Activated B cell treated with CpG ODN at 0.5 μM for 24 hours (primary cell): ENCODE data around the gene CYP2C8. TPM values are rescaled to one million over a fixed set of nuclear protein-coding genes. Genes with fewer than 3 reads are reported as not detected.
"Not testable (repeated sequence)": the region's sequence is repeated elsewhere in the genome, so short reads cannot be mapped to it uniquely, and the experiment has no call there.

ENCODE experiments used
- ATAC-seq: fragments of 200-7000 bp; cut with Tn5 transposase; one replicate; pipeline ENCODE4 v1.10.0; 2021; ENCODE audit warnings: low read depth, mild to moderate bottlenecking, moderate library complexity
- CTCF ChIA-PET: fragments of 350-600 bp; sonication (Branson Sonifier 250); formaldehyde crosslinking; loops from one replicate; lab custom pipeline; 2021; ENCODE audit warnings: antibody characterized with exemption; lab: Charles Lee
- POLR2A ChIA-PET: fragments of 350-600 bp; sonication (Branson Sonifier 250); formaldehyde crosslinking; loops from one replicate; lab custom pipeline; 2021; ENCODE audit warnings: antibody characterized with exemption; lab: Charles Lee
- DNase-seq: peaks from one replicate; pipeline ENCODE4 v3.0.0; 2022
- H3K27ac Mint-ChIP-seq: one replicate; pipeline ENCODE4 v1.8.0; 2020; ENCODE audit warnings: mixed read lengths
- H3K27me3 Mint-ChIP-seq: one replicate; pipeline ENCODE4 v1.8.0; 2021; ENCODE audit warnings: mixed read lengths
- H3K36me3 Mint-ChIP-seq: one replicate; pipeline ENCODE4 v1.8.0; 2021; ENCODE audit warnings: low read depth, mixed read lengths
- H3K4me1 Mint-ChIP-seq: one replicate; pipeline ENCODE4 v1.8.0; 2021; ENCODE audit warnings: mixed read lengths
- H3K4me3 Mint-ChIP-seq: one replicate; pipeline ENCODE4 v1.8.0; 2020; ENCODE audit warnings: mild to moderate bottlenecking, mixed read lengths
- H3K9me3 Mint-ChIP-seq: one replicate; pipeline ENCODE4 v1.8.0; 2020; ENCODE audit warnings: mixed read lengths
- CTCF ChIP-seq: fragments of 200-600 bp; IDR thresholded peaks from one replicate; pipeline ENCODE4 v1.8.0; 2022; ENCODE audit warnings: antibody characterized with exemption, mild to moderate bottlenecking
- intact Hi-C: fragments of 100-400 bp; cut with micrococcal nuclease; formaldehyde crosslinking; loops from one replicate; pipeline ENCODE4 v1.15.1; 2024
- total RNA-seq: library from RNA; stranded (reverse); gene quantifications from 2 replicates; pipeline ENCODE4 v1.2.3, GENCODE V29; 2022

The CYP2C8 gene
- total RNA-seq, 1 donor from 2014 or later, result 1.0 TPM

GRCh38 chr10:95077556-95077955 lies 8.3 kb upstream of the CYP2C8 start:
- DNase-seq (no peak), ATAC-seq (no peak)
- TF ChIP-seq CTCF, result no peak
- Mint-ChIP-seq H3K36me3 (no peaks in the 10 kb centered on the region), H3K4me3 (no peak overlapping the region), H3K27me3 (peaks cover 11% of the 10 kb centered on the region), H3K9me3 (peaks cover 3% of the 10 kb centered on the region), H3K4me1 (no peaks in the 10 kb centered on the region), H3K27ac (no peak overlapping the region)
- CTCF ChIA-PET, result no interaction called here
- intact Hi-C loops, result no loop called here
- POLR2A ChIA-PET, result no interaction called here

GRCh38 chr10:95071107-95071660 lies 1.9 kb upstream of the CYP2C8 start:
- H3K4me1 Mint-ChIP-seq, result no peaks in the 10 kb centered on the region
- ChIA-PET CTCF (no interaction called here), POLR2A (no interaction called here)
- intact Hi-C loops, result no loop called here
- H3K36me3 Mint-ChIP-seq, result no peaks in the 10 kb centered on the region
- no peak overlapping the region for H3K4me3 Mint-ChIP-seq
- H3K9me3 Mint-ChIP-seq, result no peaks in the 10 kb centered on the region
- DNase-seq (no peak), ATAC-seq (no peak)
- H3K27ac Mint-ChIP-seq, result no peak overlapping the region
- TF ChIP-seq CTCF, result no peak
- H3K27me3 Mint-ChIP-seq, result peaks cover 2% of the 10 kb centered on the region

GRCh38 chr10:95064125-95064524 lies 5.2 kb downstream of the CYP2C8 start:
- DNase-seq, H3K27ac Mint-ChIP-seq, H3K9me3 Mint-ChIP-seq, intact Hi-C loops, ATAC-seq, H3K36me3 Mint-ChIP-seq, CTCF ChIA-PET, POLR2A ChIA-PET, H3K4me1 Mint-ChIP-seq, H3K27me3 Mint-ChIP-seq, H3K4me3 Mint-ChIP-seq: not testable (repeated sequence)

- no peaks in the 10 kb centered on the region for H3K9me3 Mint-ChIP-seq
- ATAC-seq (no peak), DNase-seq (no peak)
- no peaks in the 10 kb centered on the region for H3K4me1 Mint-ChIP-seq
- H3K27me3 Mint-ChIP-seq, result no peaks in the 10 kb centered on the region
- intact Hi-C loops, result no loop called here
- TF ChIP-seq CTCF, result no peak
- ChIA-PET POLR2A (no interaction called here), CTCF (no interaction called here)
- H3K36me3 Mint-ChIP-seq, result no peaks in the 10 kb centered on the region
- H3K27ac Mint-ChIP-seq, result no peak overlapping the region
- H3K4me3 Mint-ChIP-seq, result no peak overlapping the region
Measured at GRCh38 chr10:95056744-95057363, 12.4 kb downstream of the CYP2C8 start.

GRCh38 chr10:95049919-95050318 lies 19.4 kb downstream of the CYP2C8 start:
- H3K9me3 Mint-ChIP-seq, result peaks cover 8% of the 10 kb centered on the region
- no peak for ATAC-seq
- no peaks in the 10 kb centered on the region for H3K4me1 Mint-ChIP-seq
- CTCF ChIA-PET, result no interaction called here
- no peak overlapping the region for H3K4me3 Mint-ChIP-seq
- no peak for DNase-seq
- intact Hi-C loops, result no loop called here
- no peaks in the 10 kb centered on the region for H3K36me3 Mint-ChIP-seq
- H3K27ac Mint-ChIP-seq, result no peak overlapping the region
- POLR2A ChIA-PET, result no interaction called here
- H3K27me3 Mint-ChIP-seq, result no peaks in the 10 kb centered on the region
- TF ChIP-seq CTCF, result no peak
